SH-SY5Y (cell line): ENCODE results near the gene GAB1.

Experiments used
- GATA2 ChIP-seq: IDR thresholded peaks from 2 replicates; pipeline ENCODE4 v1.6.1; 2011; ENCODE audit warnings: mild to moderate bottlenecking, low read depth, low read length
- GATA3 ChIP-seq: IDR thresholded peaks from 2 replicates; pipeline ENCODE4 v1.6.1; 2011; ENCODE audit warnings: low read depth, mild to moderate bottlenecking, low read length, moderate library complexity

The GAB1 gene

DNA sequence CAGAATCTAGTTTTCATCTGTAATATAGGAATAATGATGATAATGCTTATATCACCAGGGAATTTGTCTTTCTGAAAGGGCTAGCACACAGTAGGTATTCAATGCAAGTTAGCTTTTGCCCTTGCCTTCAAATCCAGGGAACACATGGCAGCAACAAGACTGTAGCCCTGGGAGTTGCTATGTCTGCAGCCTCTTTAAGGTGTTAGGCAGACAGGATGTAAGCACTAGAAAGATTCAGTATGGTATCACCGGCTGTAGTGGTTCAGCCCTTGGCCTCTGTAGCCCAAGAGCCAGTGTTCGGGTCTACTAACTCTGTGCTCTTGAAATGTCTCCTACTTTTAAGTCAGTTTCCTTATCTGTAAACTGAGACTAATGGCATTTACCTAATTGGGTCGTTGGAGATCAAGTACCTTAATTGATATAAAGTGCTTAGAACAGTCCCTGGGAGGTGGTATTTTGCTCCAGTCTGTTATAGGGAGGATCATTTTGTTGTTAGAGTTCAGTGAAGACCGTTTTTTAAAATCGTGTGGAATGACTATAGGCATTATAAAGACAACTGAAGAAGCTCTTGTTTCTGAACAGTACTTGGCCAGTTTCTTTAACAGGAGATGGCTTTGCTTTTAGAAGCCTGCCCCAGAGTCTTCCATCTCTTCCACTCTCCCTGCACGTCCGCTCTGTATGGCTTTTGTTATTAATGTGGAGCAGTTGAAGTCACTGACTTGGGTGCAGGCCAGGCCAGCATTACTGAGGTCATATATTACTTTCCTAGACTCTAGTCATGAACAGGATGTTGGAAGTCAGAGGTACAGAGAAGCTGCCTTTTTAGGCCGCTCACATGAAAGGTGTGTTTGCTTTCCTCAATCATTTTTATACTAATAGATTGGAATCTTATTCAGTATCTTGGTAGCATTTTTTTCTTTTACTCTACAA, 44.8 kb downstream of the GAB1 start:
- no peak for TF ChIP-seq GATA3
- no peak for TF ChIP-seq GATA2

- TF ChIP-seq GATA2 (no peak), GATA3 (no peak)
Measured at GRCh38 chr4:143382596-143382995, 45.9 kb downstream of the GAB1 start.

DNA sequence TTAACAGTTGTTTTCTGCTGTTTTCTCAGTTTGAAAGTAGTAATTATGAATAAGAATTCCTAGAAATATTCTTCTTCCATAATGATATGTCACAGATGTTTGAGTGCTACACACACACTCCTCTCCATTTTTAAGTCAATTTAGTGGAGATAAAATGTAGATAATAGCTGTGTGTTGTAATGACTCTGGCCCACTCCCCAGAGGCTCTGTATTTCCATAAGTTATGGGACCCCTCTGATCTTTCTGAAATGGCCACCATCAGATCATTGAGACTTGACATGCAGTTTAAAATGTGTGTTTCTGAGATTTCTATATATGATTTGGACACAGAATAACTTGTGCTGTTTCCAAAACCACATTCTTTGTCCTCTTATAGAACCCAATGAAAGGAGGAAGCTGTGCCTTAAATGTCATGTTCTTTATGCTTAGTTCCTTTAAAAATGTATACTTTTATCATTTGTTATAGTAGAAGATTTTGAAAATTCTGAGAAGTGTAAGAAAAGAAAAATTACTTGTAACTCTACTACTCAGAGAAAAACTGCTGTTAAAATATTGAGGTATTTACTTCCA, 46.4 kb downstream of the GAB1 start:
- TF ChIP-seq GATA2, result no peak
- 0 out of 2 replicates have a peak, but pooled peaks have one; percentile 19 for TF ChIP-seq GATA3

DNA sequence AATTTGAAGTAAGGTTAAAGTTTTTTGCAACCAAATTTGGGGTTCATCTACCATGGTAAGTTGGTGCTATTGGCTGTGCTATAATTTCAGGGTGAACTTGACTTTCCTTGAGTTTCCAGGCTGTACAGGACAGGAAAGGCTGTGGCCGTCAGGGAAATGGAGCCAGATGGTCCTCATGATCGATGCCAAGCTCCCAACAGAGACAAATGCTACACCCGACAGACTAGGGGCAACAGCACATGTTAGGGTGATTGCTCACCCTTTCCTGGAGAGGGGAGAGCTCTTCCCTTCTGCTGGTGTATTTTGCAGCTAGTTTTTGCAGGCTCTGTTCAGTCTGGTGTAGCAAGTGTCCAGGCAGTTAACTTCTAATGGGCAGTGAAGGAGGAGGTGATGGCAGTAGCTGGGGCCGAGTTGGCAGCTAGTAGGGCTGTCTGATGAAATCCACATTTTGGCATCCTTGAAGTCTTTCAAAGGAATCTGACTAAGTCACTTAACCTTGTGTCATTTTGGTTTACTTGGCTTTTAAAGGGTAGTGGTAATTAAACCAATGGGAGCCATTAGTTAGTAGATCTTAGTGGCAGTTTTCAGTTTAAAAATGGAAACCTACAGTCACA, 47.8 kb downstream of the GAB1 start:
- TF ChIP-seq GATA3 (no peak), GATA2 (no peak)

DNA sequence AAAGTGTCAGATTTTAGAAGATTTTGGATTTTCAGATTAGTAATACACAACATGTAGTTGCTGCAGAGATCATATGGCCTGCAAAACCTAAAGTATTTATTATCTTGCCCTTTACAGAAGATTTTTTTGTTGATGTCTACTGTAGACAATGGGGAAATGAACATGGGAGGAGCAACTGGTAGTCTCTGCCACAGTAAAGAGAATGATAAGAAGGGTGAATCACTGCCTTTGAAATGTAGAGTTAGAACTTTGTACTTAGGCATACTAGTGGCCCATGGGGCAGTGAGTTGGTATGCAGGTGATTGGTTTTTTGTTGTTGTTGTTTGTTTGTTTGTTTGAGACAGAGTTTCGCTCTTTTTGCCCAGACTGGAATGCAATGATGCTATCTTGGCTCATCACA, 50.1 kb downstream of the GAB1 start:
- TF ChIP-seq GATA2 (no peak), GATA3 (no peak)

DNA sequence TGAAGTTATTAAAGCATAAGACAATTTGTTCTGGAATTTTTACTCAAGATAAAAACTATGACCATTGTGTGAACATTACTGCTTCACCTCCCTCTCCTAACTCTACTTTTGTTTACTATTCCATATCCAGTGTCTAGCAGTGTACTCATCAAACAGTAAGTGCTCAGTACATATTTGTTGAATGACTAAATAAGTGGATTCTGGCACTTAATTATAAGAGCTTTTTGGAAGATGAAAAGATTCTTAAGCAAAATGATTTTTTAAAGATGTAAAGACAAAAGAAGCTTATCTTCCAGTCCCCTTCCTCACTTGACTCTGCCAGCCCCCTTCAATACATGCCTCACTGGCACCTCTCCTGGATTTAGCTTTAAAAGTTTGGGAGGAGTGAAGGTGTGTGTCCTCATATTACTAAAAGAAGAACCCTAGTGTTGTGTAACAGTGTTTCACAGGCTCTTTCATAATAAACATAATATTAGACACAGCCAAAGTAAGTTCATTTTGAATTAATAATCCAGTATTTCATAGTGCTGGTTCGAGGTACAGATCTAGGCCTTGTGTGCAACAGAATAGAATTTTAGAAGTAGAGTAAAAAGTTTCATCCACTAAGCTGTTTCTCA, 53.0 kb downstream of the GAB1 start:
- TF ChIP-seq GATA3, result no peak
- TF ChIP-seq GATA2, result no peak

GRCh38 chr4:143390764-143391163, 54.1 kb downstream of the GAB1 start:
- TF ChIP-seq GATA3, result no peak
- no peak for TF ChIP-seq GATA2

GRCh38 chr4:143391261-143391660, 54.6 kb downstream of the GAB1 start:
- TF ChIP-seq GATA2 (no peak), GATA3 (no peak)

DNA sequence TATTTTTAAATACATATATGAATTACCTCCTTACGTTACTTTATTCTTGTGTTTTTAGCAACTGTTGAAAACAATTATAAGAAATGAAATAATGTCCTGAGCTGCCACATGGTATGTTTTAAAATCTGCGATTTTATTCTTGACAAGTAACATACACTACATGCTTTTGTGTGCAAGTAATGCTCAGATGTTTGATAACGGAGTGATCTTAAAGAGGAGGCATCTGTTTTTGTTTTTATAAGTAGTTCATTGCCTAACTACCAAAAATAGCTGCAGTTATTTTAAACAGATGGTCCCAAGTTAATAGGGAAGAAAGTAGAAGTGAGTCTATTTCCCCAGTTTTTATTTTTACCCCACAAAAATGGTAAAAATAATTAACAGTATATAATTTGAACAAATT, 55.2 kb downstream of the GAB1 start:
- TF ChIP-seq GATA3, result peak; percentile 47
- no peak for TF ChIP-seq GATA2

- no peak for TF ChIP-seq GATA3
- TF ChIP-seq GATA2, result no peak
Measured at GRCh38 chr4:143393195-143393594, 56.5 kb downstream of the GAB1 start.

DNA sequence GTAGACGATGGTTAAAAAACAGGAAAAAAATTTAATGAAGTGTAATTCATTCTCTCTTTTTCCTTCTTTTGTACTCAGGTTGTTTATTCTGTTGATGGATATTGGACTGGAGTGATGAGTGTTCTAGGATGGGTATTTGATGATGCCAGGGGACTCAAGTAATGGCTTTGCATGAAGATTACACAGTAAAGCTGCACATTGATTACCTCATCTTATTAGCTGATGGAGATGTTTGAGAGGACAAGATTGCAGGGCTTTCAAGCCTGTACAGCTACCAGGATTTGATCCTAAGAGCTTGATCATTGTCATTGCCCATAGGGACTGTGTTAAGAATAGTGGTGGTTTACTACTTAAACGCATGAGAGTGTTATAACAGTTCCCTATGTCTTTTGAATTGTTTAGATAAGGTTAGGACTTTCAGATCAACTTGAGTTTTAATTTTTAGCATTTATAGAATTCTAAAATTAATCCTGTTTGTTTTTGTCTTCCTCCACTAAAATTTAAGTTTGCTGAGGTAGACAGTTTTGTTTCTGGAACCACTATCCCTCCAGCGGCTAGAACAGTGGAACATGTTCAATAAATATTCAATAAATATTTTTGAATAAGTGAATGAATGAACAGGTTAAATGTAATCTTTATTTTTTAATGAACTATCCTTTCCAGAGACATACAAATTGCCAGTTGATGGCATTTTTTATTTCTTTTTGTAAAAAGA, 58.2 kb downstream of the GAB1 start:
- TF ChIP-seq GATA3 (no peak), GATA2 (no peak)

GRCh38 chr4:143396695-143397094, 60.0 kb downstream of the GAB1 start:
- TF ChIP-seq GATA2 (no peak), GATA3 (no peak)

DNA sequence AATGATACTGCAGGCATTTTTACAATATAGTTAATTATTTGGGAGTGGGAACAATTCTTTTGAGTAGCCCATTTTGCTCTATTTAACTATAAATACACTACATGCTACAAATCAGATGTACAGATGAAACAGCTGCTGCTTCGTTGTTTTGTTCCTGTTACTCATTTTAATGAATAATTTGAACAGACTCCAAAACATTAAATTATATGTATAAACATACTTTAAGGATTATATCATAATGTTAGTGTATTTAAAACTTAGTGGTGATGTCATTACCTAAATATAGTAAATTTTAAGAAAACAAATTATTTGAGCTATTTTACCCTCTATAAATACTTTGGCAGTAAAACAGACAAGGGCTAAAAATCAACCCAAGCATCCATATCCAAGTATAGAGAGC, 60.7 kb downstream of the GAB1 start:
- TF ChIP-seq GATA3 (no peak), GATA2 (no peak)

- no peak for TF ChIP-seq GATA3
- no peak for TF ChIP-seq GATA2
Measured at GRCh38 chr4:143397887-143398286, 61.2 kb downstream of the GAB1 start.
